Measurements from ENCODE around the gene HES4.

DNA sequence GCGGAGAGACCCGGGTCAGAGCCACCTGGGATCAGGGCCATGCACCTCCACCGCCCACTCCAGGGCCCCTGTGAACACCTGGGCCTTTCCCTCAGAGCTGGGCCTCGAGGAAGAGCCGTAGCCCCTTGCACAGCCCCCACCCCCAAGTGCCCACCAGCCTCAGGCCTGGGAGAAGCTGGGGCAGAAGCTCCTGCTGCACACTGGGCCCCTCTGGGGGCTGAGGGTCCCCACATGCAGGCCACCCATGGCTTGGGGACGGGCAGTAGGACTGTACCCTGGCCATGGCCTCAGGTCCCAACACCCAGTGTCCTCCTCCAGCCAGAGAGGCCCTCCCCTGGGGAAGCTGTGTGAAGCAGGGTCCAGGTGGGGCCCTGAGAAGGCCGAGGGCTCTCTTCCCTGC is 47.3 kb downstream of the HES4 start:
- TF ChIP-seq, protein P1, sequence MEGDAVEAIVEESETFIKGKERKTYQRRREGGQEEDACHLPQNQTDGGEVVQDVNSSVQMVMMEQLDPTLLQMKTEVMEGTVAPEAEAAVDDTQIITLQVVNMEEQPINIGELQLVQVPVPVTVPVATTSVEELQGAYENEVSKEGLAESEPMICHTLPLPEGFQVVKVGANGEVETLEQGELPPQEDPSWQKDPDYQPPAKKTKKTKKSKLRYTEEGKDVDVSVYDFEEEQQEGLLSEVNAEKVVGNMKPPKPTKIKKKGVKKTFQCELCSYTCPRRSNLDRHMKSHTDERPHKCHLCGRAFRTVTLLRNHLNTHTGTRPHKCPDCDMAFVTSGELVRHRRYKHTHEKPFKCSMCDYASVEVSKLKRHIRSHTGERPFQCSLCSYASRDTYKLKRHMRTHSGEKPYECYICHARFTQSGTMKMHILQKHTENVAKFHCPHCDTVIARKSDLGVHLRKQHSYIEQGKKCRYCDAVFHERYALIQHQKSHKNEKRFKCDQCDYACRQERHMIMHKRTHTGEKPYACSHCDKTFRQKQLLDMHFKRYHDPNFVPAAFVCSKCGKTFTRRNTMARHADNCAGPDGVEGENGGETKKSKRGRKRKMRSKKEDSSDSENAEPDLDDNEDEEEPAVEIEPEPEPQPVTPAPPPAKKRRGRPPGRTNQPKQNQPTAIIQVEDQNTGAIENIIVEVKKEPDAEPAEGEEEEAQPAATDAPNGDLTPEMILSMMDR (conservative IDR thresholded peaks at IDR 0.05; ENCODE audit: low read length), result no peak
- no peak for TF ChIP-seq EZH2phosphoT487 (IDR thresholded peaks at IDR 0.05; ENCODE audit: borderline replicate concordance)
